ENCODE results near the gene MYRIP. TPM values are rescaled to one million over a fixed set of nuclear protein-coding genes. Genes with fewer than 3 reads are reported as not detected.
A peak's percentile ranks its signal among the peaks of the same experiment; 100 is the strongest.

The MYRIP gene
- polyA plus RNA-seq, 4 donors = 0.81 to 4.5 (median 2.5) TPM

- Histone ChIP-seq H3K4me1 (ENCODE audit: control insufficient read depth in 3 of 3, insufficient read depth in 2 of 3, low read depth in 1 of 3, low read length in 2 of 3) (no peaks in the 10 kb centered on the region), H3K9me3 (ENCODE audit: control insufficient read depth in 2 of 2, insufficient read depth in 1 of 2, low read depth in 1 of 2, low read length in 1 of 2) (peaks cover 0 to 2% of the 10 kb centered on the region in 2 donors), H3K4me3 (ENCODE audit: low read depth in 1 of 3, low read length in 3 of 3) (no peak overlapping the region), H3K36me3 (ENCODE audit: control insufficient read depth in 3 of 3, insufficient read depth in 2 of 3, low read depth in 1 of 3, low read length in 3 of 3) (no peaks in the 10 kb centered on the region), H3K27ac (ENCODE audit: low read depth in 1 of 3, low read length in 2 of 3) (no peak overlapping the region), H3K27me3 (ENCODE audit: control insufficient read depth in 3 of 3, insufficient read depth in 3 of 3, low read length in 3 of 3) (no peaks in the 10 kb centered on the region)
- FAIRE-seq (no peak), DNase-seq (peak in 1 of 2 donors; percentile 10)
- 59 to 74% (median 65%) methylated on average over 2 of the region's 2 CpGs for WGBS, 3 donors
Observed at GRCh38 chr3:39970982-39971381, 161.6 kb downstream of the MYRIP start.

- Histone ChIP-seq H3K9me3 (ENCODE audit: control insufficient read depth in 2 of 2, insufficient read depth in 1 of 2, low read depth in 1 of 2, low read length in 1 of 2) (peaks cover 0 to 2% of the 10 kb centered on the region in 2 donors), H3K27me3 (ENCODE audit: control insufficient read depth in 3 of 3, insufficient read depth in 3 of 3, low read length in 3 of 3) (no peaks in the 10 kb centered on the region), H3K27ac (ENCODE audit: low read depth in 1 of 3, low read length in 2 of 3) (no peak overlapping the region), H3K4me1 (ENCODE audit: control insufficient read depth in 3 of 3, insufficient read depth in 2 of 3, low read depth in 1 of 3, low read length in 2 of 3) (no peaks in the 10 kb centered on the region), H3K4me3 (ENCODE audit: low read depth in 1 of 3, low read length in 3 of 3) (no peak overlapping the region), H3K36me3 (ENCODE audit: control insufficient read depth in 3 of 3, insufficient read depth in 2 of 3, low read depth in 1 of 3, low read length in 3 of 3) (no peaks in the 10 kb centered on the region)
- DNase-seq = no peak
- 72 to 89% (median 87%) methylated on average over 3 of the region's 3 CpGs for WGBS, 3 donors
- no peak for FAIRE-seq
Observed at GRCh38 chr3:39971559-39972031, 162.2 kb downstream of the MYRIP start.

- no peak overlapping the region for H3K4me3 ChIP-seq (ENCODE audit: low read depth in 1 of 3, low read length in 3 of 3)
- no peak overlapping the region for H3K27ac ChIP-seq (ENCODE audit: low read depth in 1 of 3, low read length in 2 of 3)
- no peaks in the 10 kb centered on the region for H3K27me3 ChIP-seq (ENCODE audit: control insufficient read depth in 3 of 3, insufficient read depth in 3 of 3, low read length in 3 of 3)
- H3K9me3 ChIP-seq (ENCODE audit: control insufficient read depth in 2 of 2, insufficient read depth in 1 of 2, low read depth in 1 of 2, low read length in 1 of 2) = peaks cover 0 to 2% of the 10 kb centered on the region in 2 donors
- no peaks in the 10 kb centered on the region for H3K4me1 ChIP-seq (ENCODE audit: control insufficient read depth in 3 of 3, insufficient read depth in 2 of 3, low read depth in 1 of 3, low read length in 2 of 3)
- 79 to 88% (median 80%) methylated on average over 5 of the region's 5 CpGs for WGBS, 3 donors
- FAIRE-seq (no peak), DNase-seq (no peak)
- H3K36me3 ChIP-seq (ENCODE audit: control insufficient read depth in 3 of 3, insufficient read depth in 2 of 3, low read depth in 1 of 3, low read length in 3 of 3) = no peaks in the 10 kb centered on the region
Observed at GRCh38 chr3:39972508-39972907, 163.1 kb downstream of the MYRIP start.

GRCh38 chr3:39977058-39977794 lies 167.8 kb downstream of the MYRIP start:
- no peaks in the 10 kb centered on the region for H3K27me3 ChIP-seq (ENCODE audit: control insufficient read depth in 3 of 3, insufficient read depth in 3 of 3, low read length in 3 of 3)
- no peaks in the 10 kb centered on the region for H3K9me3 ChIP-seq (ENCODE audit: control insufficient read depth in 2 of 2, insufficient read depth in 1 of 2, low read depth in 1 of 2, low read length in 1 of 2)
- no peak overlapping the region for H3K27ac ChIP-seq (ENCODE audit: low read depth in 1 of 3, low read length in 2 of 3)
- no peak for FAIRE-seq
- no peaks in the 10 kb centered on the region for H3K4me1 ChIP-seq (ENCODE audit: control insufficient read depth in 3 of 3, insufficient read depth in 2 of 3, low read depth in 1 of 3, low read length in 2 of 3)
- WGBS, 3 donors = 73 to 82% (median 80%) methylated on average over 6 of the region's 6 CpGs
- H3K36me3 ChIP-seq (ENCODE audit: control insufficient read depth in 3 of 3, insufficient read depth in 2 of 3, low read depth in 1 of 3, low read length in 3 of 3) = no peaks in the 10 kb centered on the region
- no peak for DNase-seq
- no peak overlapping the region for H3K4me3 ChIP-seq (ENCODE audit: low read depth in 1 of 3, low read length in 3 of 3)

DNA sequence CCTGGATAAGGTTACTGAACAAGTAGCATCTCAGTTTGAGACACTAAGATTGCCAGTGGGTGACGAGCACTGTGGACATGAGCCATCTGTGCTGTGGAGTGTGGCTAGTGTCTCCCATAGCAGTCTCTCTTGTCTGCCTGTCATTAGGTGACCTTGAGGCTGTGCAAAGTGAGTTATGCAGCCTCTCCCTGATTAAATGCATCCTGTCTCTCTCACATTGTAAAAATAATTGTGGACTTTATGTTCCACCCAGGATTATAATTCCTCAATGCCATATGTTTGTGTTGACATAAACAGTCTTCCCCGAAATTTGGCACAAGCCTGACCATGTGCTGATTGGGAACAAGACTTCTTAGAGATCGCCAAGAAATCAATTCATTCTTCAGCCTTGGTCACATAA lies 168.9 kb downstream of the MYRIP start:
- no peaks in the 10 kb centered on the region for H3K36me3 ChIP-seq (ENCODE audit: control insufficient read depth in 3 of 3, insufficient read depth in 2 of 3, low read depth in 1 of 3, low read length in 3 of 3)
- DNase-seq (no peak), FAIRE-seq (no peak)
- no peak overlapping the region for H3K4me3 ChIP-seq (ENCODE audit: low read depth in 1 of 3, low read length in 3 of 3)
- no peaks in the 10 kb centered on the region for H3K9me3 ChIP-seq (ENCODE audit: control insufficient read depth in 2 of 2, insufficient read depth in 1 of 2, low read depth in 1 of 2, low read length in 1 of 2)
- H3K27ac ChIP-seq (ENCODE audit: low read depth in 1 of 3, low read length in 2 of 3) = no peak overlapping the region
- no peaks in the 10 kb centered on the region for H3K4me1 ChIP-seq (ENCODE audit: control insufficient read depth in 3 of 3, insufficient read depth in 2 of 3, low read depth in 1 of 3, low read length in 2 of 3)
- 54 to 72% (median 68%) methylated on average over 3 of the region's 3 CpGs for WGBS, 3 donors
- no peaks in the 10 kb centered on the region for H3K27me3 ChIP-seq (ENCODE audit: control insufficient read depth in 3 of 3, insufficient read depth in 3 of 3, low read length in 3 of 3)

GRCh38 chr3:39980058-39980457 lies 170.6 kb downstream of the MYRIP start:
- 67 to 80% (median 78%) methylated on average over 4 of the region's 4 CpGs for WGBS, 3 donors
- Histone ChIP-seq H3K36me3 (ENCODE audit: control insufficient read depth in 3 of 3, insufficient read depth in 2 of 3, low read depth in 1 of 3, low read length in 3 of 3) (no peaks in the 10 kb centered on the region), H3K9me3 (ENCODE audit: control insufficient read depth in 2 of 2, insufficient read depth in 1 of 2, low read depth in 1 of 2, low read length in 1 of 2) (no peaks in the 10 kb centered on the region), H3K4me1 (ENCODE audit: control insufficient read depth in 3 of 3, insufficient read depth in 2 of 3, low read depth in 1 of 3, low read length in 2 of 3) (no peaks in the 10 kb centered on the region), H3K27me3 (ENCODE audit: control insufficient read depth in 3 of 3, insufficient read depth in 3 of 3, low read length in 3 of 3) (no peaks in the 10 kb centered on the region), H3K4me3 (ENCODE audit: low read depth in 1 of 3, low read length in 3 of 3) (no peak overlapping the region), H3K27ac (ENCODE audit: low read depth in 1 of 3, low read length in 2 of 3) (no peak overlapping the region)
- FAIRE-seq = no peak
- no peak for DNase-seq

GRCh38 chr3:39980781-39981180 lies 171.4 kb downstream of the MYRIP start:
- 72 to 82% (median 74%) methylated on average over 3 of the region's 3 CpGs for WGBS, 3 donors
- Histone ChIP-seq H3K36me3 (ENCODE audit: control insufficient read depth in 3 of 3, insufficient read depth in 2 of 3, low read depth in 1 of 3, low read length in 3 of 3) (no peaks in the 10 kb centered on the region), H3K27ac (ENCODE audit: low read depth in 1 of 3, low read length in 2 of 3) (no peak overlapping the region), H3K4me1 (ENCODE audit: control insufficient read depth in 3 of 3, insufficient read depth in 2 of 3, low read depth in 1 of 3, low read length in 2 of 3) (no peaks in the 10 kb centered on the region), H3K4me3 (ENCODE audit: low read depth in 1 of 3, low read length in 3 of 3) (no peak overlapping the region), H3K9me3 (ENCODE audit: control insufficient read depth in 2 of 2, insufficient read depth in 1 of 2, low read depth in 1 of 2, low read length in 1 of 2) (no peaks in the 10 kb centered on the region), H3K27me3 (ENCODE audit: control insufficient read depth in 3 of 3, insufficient read depth in 3 of 3, low read length in 3 of 3) (no peaks in the 10 kb centered on the region)
- DNase-seq = no peak
- no peak for FAIRE-seq

DNA sequence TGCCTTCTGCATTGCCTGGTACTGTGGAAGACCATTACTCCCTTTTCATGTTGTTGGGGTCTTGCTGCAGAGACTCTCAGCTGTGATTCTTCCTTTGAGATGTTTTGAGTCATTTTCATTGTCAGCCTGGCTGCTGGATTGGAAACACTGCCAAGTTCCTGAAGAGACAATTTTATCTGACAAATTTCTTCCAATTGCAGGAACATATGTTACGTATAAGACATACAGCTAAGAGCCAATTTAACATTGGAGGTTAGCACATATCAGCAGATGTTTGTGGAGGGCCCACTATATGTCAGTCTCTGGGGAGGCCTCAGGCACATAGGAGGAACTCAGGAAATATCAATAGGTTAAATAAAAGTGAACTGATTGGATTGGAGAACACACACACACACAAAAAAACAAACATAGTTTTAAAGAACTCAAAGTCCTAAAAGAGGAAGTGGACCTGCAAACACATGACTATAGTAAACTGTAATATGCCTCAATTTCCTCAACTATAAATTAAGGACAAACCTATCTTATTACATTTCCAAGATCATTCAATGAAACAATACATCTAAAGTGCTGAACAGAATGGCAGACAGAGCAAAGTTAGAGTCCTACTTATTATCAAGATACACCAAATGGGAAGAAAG lies 172.3 kb downstream of the MYRIP start:
- Histone ChIP-seq H3K27ac (ENCODE audit: low read depth in 1 of 3, low read length in 2 of 3) (no peak overlapping the region), H3K9me3 (ENCODE audit: control insufficient read depth in 2 of 2, insufficient read depth in 1 of 2, low read depth in 1 of 2, low read length in 1 of 2) (peaks cover 0 to 4% of the 10 kb centered on the region in 2 donors), H3K4me1 (ENCODE audit: control insufficient read depth in 3 of 3, insufficient read depth in 2 of 3, low read depth in 1 of 3, low read length in 2 of 3) (no peaks in the 10 kb centered on the region), H3K4me3 (ENCODE audit: low read depth in 1 of 3, low read length in 3 of 3) (no peak overlapping the region), H3K27me3 (ENCODE audit: control insufficient read depth in 3 of 3, insufficient read depth in 3 of 3, low read length in 3 of 3) (no peaks in the 10 kb centered on the region), H3K36me3 (ENCODE audit: control insufficient read depth in 3 of 3, insufficient read depth in 2 of 3, low read depth in 1 of 3, low read length in 3 of 3) (no peaks in the 10 kb centered on the region)
- DNase-seq = no peak
- FAIRE-seq = no peak
- 67 to 91% (median 81%) methylated on average over 1 of the region's 1 CpG for WGBS, 3 donors
